Hindlimb muscle (tissue), 1 donor: Measurements from ENCODE around the gene PGM1. TPM values are rescaled to one million over a fixed set of nuclear protein-coding genes. Genes with fewer than 3 reads are reported as not detected.

Source experiments
- DNase-seq: peaks from one replicate; pipeline ENCODE4 v3.0.0-alpha.2; 2013
- polyA plus RNA-seq: library from polyadenylated mRNA; unstranded; fragments of 120-200 nt; gene quantifications from one replicate; pipeline ENCODE4 v1.2.1, GENCODE V29; 2013; ENCODE audit not compliant: insufficient read length

Gene PGM1
- polyA plus RNA-seq, 1 donor, result 77.2 TPM

DNA sequence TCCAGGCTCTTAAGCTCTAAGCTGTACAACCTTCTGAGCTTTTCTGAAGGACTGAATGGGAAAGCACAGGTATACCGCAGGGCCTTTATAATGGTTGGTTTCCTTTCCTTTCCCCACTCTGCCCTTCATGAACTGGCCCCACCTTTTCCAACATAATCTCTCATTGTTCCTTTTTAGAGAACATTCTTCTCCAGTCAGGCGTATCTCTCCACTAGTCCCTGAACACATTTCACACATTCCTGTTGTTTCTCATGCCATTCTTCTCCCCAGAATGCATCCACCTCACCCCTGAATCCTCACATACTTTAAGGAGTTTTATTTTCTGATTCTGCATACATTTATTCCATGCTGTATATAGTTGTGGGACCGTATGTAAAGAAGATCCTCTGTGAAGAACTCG lies 41.3 kb downstream of the PGM1 start:
- no peak for DNase-seq

DNA sequence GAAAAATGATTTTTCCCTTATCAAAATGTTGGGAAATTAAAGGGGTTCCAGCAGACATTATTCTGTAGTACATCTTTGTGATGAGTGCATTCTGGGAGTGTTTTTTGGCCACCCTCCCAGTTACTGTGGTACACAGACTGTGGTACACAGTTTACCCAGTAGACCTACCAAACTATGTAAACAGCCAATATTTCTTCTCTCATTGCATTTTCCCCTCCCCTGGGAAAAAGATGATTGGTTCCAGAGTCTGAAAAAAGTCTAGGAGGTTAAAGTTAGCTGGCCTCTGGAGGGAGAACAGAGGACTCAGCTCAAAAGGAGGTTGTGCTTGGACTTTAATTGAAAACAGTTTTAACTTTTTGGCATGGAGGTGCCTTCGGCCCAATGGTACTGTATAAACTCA lies 42.5 kb downstream of the PGM1 start:
- DNase-seq, result no peak

DNA sequence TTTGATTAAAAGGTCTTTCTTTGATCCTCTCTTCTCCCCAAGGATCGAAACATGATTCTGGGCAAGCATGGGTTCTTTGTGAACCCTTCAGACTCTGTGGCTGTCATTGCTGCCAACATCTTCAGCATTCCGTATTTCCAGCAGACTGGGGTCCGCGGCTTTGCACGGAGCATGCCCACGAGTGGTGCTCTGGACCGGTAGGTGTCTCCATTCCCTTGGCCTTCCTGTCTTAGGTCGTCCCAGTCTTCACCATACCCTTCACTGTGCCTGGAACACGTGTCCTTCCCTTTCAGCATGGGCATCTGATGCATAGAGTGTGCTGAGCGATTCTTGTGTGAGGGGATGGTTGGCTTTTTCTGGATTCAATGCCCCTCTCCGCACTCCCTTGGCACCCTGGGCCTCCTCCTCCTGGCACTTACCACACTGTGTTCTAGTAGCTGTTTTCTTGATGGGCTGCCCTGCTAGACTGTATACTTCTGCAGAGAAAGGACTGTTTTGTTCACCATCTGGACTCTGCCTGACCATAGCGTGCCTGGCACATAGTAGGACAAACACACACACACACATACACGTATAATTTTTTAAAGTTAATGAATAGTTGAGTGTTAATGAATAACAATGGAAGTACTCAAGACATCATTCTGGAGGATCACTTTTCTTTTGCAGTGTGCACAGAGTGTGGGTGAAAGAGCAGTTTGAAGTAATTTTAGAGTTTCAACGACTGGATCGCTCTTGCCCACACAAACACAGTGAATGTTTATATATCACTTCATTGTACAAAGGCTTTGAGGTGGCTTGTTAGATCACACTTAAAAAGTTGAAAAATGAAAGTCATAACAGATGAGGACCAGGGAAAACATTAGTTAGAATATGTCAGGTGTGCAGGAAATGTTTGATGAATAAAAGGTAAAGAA lies 43.2 kb downstream of the PGM1 start:
- DNase-seq, result no peak

DNA sequence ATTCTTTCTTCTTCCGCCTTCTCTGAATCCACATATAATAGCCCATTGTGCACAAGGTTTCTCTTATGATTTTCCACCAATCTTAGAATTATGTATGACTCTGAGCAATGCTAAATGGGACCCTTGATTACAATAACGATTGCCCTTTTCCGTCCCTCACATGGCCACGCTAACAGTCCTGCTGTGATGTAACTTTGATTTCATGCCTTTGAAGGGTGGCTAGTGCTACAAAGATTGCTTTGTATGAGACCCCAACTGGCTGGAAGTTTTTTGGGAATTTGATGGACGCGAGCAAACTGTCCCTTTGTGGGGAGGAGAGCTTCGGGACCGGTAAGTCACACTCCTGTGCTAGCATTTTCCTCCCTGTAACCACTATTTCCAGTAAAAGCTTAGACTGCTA lies 45.3 kb downstream of the PGM1 start:
- no peak for DNase-seq

DNA sequence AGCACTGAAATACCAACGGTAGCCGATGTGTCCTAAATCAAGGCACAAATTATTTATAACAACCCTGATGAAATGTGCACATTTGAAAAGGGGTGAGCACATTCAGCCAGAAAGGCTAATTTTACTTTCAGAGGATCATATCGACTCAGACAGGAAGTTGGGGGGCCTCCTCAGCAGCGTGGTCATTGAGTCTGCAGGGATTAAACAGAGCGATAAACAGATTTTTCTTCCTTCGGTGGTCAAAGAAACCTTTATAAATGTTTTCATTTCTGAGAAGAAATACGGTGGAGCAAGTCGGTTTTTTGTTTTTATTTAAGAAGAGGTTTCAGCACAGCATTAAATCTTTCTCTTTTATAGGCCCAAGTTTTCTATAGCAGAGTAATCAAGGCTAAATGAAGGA lies 45.7 kb downstream of the PGM1 start:
- DNase-seq, result no peak

DNA sequence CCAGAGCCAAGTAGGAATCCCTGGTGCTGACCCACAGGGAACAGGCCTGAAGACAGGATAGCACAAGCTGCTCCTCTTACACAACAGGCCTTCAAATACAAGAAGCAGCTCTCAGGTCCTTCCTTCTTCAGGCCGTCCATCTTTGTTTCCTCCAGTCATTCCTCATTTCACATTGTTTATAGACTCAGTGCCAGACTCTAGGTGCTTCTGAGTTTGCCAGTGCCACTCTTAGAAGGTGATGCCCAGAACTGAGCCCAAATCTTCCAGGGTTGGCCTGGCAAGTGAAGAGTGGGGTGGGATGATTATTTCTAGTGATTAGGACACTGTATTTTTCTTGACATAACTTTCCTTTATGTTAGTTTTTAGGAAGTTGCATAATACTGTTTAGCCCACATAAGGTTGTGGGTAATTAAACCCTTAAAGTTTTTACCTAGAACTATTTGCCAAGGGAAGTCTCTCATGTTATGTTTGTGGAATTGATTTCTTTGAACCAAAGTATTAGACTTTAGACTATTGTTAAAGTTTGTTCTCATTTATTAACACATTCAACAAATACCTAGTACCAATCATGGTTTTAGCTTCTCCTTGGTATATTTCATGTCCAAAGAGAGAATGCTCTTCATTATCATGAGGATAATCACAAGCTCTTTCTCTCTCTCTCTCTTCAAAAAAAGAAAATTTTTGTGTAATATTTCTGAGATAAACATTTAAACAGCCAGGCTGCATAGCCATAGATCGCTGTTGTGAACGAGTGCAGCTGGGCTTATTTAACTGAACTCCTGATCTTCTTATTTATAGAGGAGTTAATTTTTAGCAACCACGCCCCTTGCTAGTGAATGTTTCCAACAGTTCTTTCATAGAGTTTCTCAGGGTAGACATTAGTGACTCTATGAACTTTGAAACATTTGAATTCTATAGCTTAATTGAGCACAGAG lies 47.7 kb downstream of the PGM1 start:
- no peak for DNase-seq

DNA sequence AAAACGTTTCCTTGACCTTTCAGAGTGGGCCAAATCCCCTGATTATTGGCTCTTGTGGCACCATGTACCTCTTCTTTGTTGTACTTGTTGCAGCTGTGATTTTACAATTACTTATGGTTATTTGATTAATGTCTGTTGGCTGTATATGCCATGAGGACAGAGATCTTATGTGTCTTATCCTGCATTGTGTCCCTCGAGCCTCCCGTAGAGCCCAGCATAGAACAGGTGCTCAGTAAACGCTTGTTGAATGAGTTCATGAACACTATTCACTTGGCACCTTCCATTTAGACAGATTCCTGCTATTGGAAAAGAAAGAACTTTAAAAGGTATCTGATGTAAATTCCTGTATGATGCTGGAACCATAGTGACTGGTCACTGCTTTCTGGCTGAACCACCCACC lies 48.4 kb downstream of the PGM1 start:
- no peak for DNase-seq

DNA sequence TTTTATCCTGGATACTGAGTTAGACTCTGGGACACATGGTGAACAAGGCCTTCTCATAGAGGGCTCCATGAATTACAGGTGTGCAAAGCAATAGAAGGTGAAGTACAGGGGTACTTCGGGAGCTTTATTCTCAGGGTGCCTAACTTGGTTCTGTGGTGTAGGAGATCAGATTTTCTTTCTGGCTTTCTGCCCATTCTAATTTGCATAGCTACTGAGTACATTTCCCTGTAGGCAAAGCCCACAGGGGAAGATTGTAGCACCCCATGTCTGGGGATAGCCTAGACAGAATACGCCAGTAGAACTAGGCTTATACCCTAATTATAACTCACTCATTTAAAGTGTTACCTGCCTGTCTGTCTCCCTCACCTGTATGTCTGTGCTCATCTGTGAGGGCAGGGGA lies 49.7 kb downstream of the PGM1 start:
- no peak for DNase-seq

DNA sequence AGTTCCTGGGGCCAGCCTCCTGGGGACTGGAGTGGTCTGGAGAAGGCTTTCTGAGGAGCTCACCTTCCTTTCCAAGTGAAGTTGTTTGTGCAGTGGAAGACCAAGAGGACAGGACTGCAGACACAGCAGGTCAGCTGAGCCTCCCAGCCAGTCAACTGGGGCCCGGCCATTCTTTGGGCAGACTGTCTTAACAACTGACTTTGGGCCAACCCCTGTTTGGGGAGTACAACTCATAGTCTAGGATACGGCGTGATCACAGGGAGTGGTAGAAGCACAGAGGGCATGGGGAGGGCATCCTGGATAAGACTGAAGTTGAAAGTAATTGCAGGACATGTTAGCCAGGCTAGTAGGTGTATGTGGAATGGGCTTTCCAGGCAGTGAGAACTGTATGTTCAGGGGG lies 50.3 kb downstream of the PGM1 start:
- DNase-seq, result no peak

DNA sequence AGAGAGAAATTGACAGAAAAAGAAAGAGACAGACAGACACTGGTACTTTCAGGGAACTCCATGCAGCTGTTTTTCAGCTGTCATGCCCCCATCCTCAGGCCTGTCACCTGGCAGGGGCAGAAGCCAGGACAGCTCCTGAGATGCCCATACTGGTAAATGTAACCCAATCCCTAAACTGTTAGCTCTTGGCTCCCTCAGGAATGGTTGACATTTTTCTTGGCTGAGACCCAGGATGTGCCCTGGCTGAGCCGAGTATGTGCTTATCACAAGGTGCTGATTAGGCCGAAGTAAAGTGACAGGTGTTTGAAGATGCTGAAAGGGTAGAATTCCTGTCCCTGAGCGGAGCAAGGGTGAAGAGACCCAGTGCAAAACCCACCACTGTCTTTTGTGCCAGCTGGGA lies 50.7 kb downstream of the PGM1 start:
- no peak for DNase-seq

DNA sequence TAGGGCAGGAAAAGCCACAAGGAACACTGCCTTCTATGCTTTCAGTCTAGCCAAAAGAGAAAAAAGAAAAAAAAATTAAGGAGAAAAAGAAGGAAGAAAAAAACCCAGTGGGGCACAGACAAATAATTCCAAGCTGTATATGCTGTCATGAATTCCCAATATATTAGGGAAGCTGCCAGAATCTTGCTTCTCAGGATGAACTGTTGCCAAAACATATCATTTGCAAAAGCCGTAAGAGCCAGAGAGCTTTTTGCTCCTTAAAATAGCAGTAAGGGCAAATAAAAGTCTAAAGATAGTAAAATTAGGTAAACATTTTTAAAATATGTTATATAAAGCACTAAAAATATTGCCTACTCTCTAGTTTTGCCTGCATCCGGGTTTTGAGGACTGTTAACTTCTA lies 52.1 kb downstream of the PGM1 start:
- no peak for DNase-seq

DNA sequence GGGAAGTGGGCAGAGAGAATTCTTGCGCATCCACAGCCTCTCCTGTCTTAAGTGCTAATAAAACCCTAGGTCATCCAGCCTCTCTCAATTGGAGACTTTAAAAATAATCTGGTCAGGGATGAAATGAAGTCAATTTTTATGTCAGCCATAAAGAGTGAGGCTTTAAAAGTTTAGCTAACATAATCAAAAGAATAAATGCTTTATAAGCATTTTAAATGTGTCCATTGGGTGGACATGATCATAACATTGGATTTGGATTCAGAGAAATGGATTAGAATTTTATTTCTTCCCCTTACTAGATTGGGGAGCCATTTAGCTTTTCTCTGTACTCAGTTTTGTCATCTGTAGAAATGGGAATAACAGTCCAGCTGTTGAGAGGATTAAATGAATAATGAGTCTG lies 55.5 kb downstream of the PGM1 start:
- no peak for DNase-seq

DNA sequence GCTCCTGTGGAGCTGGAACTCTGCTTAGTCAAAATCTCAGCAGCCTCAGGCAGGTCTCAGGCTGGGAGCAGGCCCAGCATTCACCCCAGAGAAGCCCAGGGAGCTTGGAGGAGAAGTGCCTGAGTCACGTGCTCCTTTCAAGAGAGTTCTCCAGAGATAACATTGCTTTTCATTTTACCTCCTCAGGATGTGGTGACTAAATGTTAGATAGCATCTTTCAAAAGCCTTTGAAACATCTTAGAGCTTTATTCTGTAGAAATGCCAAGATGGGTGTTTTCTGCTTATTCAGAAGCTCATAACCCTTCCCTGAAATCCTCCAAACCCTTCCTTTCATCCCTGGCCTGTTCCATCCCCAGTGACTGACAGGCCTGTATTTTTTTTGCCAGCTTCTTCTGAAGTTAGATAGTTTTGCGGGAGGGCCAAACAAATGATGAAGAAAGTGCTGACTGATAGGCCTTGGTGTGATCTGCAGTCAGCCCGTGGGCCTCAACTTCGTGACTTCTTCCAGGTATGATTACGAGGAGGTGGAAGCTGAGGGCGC lies 58.0 kb downstream of the PGM1 start:
- peak; percentile 32 for DNase-seq

DNA sequence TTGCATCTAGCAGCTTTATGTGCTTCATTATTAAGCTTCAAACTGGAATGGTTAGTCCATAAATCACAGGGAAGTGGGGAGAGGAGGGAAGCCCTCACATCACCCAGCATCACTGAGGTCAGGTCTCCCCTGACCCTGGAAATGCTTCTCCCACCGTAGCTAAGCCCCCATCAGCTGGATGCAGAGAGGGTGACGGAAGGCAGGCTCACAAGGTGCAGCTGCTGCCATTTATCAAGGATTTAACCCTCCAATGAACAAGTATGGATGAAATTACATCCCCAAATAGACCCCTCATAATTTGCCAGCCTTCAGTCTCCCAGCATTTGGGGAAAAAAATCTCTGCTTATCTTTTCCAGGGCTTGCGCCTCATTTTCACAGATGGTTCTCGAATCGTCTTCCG lies 60.8 kb downstream of the PGM1 start:
- no peak for DNase-seq

DNA sequence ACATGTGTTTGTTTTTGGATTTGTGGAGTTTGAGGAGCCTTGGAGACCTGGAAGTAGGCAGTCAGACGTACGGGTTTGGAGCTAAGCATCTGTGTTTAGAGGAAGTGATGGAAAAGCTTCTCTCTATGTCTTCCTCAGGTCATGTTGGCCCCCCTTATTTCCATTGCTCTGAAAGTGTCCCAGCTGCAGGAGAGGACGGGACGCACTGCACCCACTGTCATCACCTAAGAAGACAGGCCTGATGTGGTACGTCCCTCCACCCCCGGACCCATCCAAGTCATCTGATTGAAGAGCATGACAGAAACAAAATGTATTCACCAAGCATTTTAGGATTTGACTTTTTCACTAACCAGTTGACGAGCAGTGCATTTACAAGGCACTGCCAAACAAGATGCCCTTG lies 66.2 kb downstream of the PGM1 start:
- no peak for DNase-seq

DNA sequence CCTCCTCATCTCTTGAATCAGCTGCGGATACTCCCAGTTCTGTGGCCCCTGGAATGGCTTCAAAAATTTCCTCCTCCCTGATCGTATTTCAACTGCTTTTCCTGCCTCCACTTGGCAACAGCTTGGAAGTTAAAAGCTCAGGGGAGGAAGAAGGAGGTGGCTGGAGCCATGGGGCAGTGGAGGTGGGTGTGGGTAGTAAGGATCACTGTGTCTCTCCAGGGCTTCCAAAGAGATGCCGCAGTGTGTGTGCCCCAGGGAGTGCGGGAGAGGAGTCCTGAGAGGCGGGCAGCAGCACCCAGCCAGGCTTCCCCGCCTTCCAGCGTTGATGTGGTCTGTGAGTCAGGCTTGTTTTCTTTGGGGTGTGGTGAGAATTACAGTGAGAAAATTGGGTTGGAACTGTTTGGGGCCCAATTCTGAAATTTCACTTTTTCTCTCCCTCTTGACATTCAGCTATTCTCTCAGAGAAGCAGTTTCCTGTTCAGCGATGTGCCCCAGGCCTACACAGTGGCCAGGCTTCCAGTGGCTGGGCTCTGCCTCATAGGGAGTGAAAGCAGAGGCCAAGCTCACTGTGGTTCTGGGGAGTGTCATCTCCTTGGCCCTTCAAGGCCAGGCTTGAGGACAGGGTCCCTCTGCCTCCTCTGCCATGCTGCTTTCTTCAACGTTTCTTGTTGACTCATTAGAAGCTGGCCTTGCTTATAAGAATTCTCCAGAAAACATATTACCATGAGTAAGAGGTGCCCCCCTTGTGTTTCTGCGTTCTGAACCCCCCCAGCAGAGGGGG lies 69.0 kb downstream of the PGM1 start:
- DNase-seq, result no peak

DNA sequence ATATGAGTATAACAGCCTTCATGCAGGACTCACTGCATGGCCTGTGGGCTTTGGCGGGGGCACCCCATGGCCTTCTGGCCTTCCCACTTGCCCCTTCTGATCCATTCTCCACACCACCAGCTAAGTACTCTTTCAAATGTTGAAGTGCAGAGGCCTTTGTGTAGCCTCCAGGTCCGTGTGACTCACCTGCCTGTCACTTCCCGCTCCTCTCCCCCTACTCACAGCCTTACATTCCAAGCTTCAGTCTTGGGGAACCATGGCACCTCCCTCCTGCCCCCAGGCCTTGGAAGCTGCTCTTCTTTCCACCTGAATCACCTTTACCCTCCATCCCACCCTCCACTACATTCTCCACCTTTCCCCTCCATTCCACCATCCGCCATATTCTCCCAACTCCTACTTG lies 69.6 kb downstream of the PGM1 start:
- no peak for DNase-seq

DNA sequence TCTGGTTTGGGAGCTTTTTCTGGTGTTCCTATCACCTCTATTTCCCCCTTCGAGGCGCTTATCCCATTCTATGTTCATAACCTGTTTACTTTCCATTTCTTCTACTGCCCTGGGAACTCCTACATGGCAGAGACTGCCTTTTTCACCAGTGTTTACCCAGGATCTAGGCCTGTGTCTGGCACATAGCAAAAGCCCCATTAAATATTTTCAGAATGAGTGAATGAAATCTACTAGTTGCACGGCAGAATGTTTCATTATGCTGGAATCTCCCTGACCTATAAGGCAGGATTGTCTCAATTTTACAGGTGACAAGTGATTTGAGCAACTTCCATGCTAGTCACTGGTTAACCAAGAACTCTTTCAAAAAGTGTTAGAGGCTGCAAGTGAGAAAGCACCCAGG lies 70.1 kb downstream of the PGM1 start:
- DNase-seq, result no peak

DNA sequence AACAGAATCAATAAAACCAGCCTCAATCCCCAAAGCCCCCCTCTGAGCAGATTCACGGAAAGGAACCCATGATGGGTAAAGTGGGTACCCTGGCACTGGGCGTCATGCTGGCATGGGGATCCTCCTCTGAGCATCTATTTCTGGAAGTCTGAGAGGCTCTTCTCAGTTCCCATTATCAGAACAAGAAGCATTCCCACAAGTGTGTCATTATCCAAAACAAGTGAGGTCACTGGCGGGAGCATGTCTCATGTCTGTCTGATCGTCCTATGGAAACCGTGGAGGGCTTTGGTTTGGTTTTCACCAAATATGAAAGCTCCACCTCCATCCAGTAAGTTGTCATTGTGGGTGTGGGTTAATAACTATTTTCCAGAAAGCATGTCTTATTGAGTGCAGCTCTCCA lies 70.7 kb downstream of the PGM1 start:
- no peak for DNase-seq

DNA sequence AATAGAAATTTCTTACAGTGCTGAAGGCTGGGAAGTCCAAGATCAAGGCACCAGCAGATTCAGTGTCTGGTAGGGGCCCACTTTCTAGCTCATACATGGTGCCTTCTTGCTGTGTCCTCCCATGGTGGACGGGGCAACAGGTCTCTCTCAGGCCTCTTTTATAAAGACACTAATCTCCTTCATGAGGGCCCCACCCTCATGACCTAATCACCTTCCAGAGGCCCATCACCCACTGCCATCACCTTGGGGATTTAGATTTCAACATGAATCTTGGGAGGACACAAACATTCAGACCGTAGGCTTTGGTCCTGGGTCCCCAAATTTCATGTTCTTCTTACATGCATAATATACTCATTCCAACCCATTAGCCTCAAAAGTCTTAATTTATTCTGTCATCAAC lies 71.5 kb downstream of the PGM1 start:
- DNase-seq, result no peak

DNA sequence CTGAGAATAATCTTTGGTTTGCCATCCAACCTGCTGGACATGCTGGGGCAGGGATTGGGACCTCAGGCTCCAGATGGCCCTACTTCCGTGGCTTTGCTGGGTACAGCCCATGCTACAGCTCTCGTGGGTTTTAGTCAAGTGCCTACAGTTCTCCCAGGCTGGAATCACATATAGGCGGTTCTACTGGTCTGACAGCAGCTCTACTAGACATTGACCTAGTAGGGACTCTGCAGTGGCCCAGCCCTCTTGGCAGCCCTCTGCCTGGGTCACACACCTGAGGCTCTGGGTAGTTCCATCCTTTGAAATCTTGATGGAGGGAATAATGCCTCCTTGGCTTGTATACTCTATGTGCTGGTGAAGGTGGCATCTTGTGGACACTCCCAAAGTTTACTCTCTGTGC lies 72.2 kb downstream of the PGM1 start:
- DNase-seq, result no peak

DNA sequence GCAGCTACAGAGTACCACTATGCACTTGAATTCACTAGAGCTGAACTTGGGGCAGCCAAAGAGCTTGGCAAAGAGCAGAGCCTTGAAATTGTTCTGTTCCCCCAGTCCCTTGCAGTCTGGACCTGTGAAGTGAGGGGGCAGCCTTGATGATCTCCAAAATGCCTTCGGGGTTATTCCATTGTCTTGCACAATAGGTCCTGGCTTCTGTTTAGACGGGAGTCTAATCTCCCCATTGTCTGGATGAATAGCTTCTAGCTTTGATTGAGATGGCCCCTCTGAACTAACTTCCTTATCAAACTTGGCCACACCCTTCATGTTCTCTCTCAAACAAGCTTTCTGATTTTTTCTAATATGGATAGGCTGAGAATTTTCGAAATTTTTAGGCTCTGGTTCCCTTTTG lies 72.6 kb downstream of the PGM1 start:
- no peak for DNase-seq

DNA sequence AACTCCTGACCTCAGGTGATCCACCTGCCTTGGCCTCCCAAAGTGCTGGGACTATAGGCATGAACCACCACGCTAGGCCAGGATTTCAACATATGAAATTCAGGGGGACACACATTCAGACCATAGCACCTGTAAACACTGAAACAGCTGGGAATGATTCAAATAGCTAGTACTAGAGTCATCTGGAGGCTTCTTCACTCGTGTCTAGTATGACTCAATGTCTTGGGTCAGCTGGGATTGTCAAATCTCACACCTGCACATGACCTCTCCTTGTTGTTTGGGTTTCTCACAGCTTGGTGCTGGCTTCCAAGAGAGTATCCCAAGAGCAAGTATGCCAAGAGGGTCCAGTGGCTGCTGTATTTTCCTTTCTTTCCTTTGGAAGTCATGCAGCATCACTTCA lies 75.1 kb downstream of the PGM1 start:
- no peak for DNase-seq
